ENCODE measurements around the gene OLFML2A.
"Not testable (repeated sequence)": the region's sequence is repeated elsewhere in the genome, so short reads cannot be mapped to it uniquely, and the experiment has no call there.

Gene OLFML2A

DNA sequence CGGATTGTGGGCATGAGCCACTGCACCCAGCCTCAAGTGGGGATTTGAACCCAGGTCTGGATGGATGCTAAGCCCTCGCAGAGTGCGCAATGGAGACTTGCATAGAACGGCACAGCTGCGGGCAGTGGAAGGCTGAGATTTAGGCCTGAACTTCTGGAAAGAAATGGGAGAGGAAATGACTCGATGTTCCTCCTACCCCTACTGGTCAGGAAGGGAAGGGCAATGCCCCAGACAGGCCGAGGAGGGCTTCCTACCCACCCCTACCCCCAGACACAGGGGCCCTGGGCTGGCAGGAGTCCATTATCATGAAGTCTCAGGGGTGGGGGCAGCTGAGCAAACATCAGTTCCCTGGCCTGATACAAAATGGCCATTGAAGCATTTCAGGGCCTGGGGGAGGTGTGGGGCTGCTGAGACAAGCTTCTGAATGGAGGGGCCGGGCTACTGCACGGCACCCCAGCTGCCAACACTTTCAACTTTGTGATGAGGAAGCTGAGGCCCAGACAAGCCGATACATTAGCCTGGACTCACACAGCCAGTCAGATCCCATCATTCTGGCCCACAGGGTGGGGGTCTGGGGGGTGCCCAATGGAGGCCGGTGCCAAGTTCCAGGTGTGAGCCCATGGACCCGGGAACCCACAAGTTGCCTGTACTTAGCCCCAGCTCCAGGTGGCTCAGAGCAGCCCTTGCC is 62.8 kb downstream of the OLFML2A start:
- TF ChIP-seq, protein P1, sequence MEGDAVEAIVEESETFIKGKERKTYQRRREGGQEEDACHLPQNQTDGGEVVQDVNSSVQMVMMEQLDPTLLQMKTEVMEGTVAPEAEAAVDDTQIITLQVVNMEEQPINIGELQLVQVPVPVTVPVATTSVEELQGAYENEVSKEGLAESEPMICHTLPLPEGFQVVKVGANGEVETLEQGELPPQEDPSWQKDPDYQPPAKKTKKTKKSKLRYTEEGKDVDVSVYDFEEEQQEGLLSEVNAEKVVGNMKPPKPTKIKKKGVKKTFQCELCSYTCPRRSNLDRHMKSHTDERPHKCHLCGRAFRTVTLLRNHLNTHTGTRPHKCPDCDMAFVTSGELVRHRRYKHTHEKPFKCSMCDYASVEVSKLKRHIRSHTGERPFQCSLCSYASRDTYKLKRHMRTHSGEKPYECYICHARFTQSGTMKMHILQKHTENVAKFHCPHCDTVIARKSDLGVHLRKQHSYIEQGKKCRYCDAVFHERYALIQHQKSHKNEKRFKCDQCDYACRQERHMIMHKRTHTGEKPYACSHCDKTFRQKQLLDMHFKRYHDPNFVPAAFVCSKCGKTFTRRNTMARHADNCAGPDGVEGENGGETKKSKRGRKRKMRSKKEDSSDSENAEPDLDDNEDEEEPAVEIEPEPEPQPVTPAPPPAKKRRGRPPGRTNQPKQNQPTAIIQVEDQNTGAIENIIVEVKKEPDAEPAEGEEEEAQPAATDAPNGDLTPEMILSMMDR (IDR thresholded peaks at IDR 0.05) = no peak
- H3K9me3 ChIP-seq = no peaks in the 10 kb centered on the region
- no peaks in the 10 kb centered on the region for H3K36me3 ChIP-seq
- peaks cover 45% of the 10 kb centered on the region for H3K27me3 ChIP-seq
- H3K4me1 ChIP-seq (ENCODE audit: control insufficient read depth in 1 of 2, insufficient read depth in 1 of 2, low read depth in 1 of 2, low read length in 1 of 2) = no peaks in the 10 kb centered on the region
- H3K4me3 ChIP-seq (ENCODE audit: low read depth in 1 of 2, low read length in 1 of 2) = no peak overlapping the region
- no peak overlapping the region for H3K27ac ChIP-seq

DNA sequence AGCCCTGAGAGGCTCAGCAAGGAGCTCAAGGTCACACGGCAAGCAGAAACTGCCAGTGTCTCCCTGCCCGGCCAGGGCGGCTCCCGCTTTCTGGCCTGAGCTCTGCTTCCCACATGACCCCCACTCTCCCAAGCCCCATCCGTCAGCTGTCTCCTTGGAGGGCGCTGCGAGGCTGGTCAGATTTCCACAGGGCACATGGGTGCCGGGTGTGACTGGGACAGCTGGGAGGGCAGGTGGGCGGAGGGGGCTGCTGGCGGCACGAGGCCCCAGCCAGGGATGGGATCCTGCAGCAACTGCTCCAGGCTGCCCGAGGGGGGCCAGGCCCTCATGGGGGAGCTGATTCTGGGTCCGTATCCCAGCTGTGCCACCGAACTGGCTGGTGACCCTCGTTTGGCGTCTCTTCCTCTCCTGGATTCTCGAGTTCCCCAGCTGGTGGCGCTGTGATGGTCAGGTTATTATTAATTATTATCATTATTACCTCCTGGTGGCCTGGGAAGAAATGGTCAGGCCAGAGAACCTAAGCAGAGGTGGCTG is 63.4 kb downstream of the OLFML2A start:
- H3K4me3 ChIP-seq (ENCODE audit: low read depth in 1 of 2, low read length in 1 of 2) = no peak overlapping the region
- H3K27ac ChIP-seq = no peak overlapping the region
- H3K27me3 ChIP-seq = peaks cover 45% of the 10 kb centered on the region
- no peaks in the 10 kb centered on the region for H3K36me3 ChIP-seq
- no peaks in the 10 kb centered on the region for H3K9me3 ChIP-seq
- TF ChIP-seq, protein P1 (IDR thresholded peaks at IDR 0.05) = no peak
- H3K4me1 ChIP-seq (ENCODE audit: control insufficient read depth in 1 of 2, insufficient read depth in 1 of 2, low read depth in 1 of 2, low read length in 1 of 2) = no peaks in the 10 kb centered on the region

DNA sequence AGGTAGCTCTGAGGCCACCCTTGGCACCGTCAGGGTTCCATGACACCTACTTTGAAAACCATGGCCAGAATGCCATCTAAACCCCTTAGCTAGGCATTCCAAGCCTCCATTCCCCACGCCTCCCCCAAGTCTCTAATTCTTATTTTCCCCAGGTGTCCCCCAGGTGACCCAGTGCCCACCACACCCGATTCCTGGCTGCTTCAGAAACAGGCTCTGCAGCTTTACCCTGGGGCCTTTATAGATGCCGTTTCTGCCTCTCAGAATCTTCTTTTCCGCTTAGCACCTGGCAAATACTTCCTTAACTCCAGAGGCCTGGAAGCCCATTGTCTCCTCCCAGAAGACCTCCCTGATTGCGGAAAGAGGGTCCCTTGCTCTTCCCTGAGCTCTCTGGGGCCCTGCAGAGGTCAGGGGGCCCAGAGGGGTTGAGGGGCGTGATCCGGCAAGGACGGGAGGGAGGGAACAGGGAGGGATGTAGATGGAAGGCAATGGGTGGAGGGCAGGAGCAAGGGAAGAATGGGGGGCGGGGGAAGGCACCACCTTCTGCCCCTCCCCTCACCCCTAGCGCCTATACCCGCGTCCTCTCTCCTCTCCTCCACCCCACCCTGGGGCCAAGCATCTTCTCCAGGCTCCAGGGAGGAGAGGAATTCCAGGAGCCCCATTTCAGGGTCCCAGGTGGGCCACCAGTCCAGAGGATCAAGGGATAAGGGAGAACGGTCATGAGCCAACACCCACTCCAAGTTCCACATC is 64.3 kb downstream of the OLFML2A start:
- Histone ChIP-seq H3K9me3 (no peaks in the 10 kb centered on the region), H3K4me1 (ENCODE audit: control insufficient read depth in 1 of 2, insufficient read depth in 1 of 2, low read depth in 1 of 2, low read length in 1 of 2) (no peaks in the 10 kb centered on the region), H3K27ac (no peak overlapping the region), H3K4me3 (ENCODE audit: low read depth in 1 of 2, low read length in 1 of 2) (no peak overlapping the region), H3K36me3 (no peaks in the 10 kb centered on the region), H3K27me3 (peaks cover 44% of the 10 kb centered on the region)
- TF ChIP-seq, protein P1 (IDR thresholded peaks at IDR 0.05) = no peak

DNA sequence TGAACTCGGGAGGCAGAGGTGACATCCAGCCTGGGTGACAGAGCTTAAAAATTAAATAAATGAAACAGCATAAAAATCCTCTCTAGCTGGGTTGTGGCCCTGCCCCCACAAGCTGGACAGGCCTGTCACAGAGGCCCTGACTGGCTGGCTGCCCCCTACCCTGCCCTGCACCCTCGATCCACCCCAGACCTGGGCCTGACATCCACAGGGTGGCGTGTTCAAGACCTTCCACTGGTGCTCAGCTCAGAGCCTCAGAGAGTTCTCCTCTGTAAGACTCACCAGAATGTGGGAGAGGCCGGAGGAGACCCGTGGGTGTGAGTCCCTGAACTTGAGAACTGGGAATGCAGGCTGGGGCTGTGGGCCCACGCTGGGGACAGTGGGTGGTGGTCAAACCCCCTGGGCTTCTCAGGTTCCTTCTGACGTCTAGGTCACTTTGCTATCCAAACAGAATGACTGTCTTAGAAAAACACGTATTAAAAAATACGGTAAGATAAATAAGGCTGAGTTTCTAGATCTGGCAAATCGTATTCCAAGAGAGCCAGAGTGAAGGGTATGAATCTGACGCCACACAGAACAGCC is 66.6 kb downstream of the OLFML2A start:
- Histone ChIP-seq H3K27me3 (peaks cover 21% of the 10 kb centered on the region), H3K4me3 (ENCODE audit: low read depth in 1 of 2, low read length in 1 of 2) (no peak overlapping the region), H3K9me3 (no peaks in the 10 kb centered on the region), H3K36me3 (no peaks in the 10 kb centered on the region), H3K27ac (no peak overlapping the region), H3K4me1 (ENCODE audit: control insufficient read depth in 1 of 2, insufficient read depth in 1 of 2, low read depth in 1 of 2, low read length in 1 of 2) (no peaks in the 10 kb centered on the region)
- TF ChIP-seq, protein P1 (IDR thresholded peaks at IDR 0.05) = no peak

DNA sequence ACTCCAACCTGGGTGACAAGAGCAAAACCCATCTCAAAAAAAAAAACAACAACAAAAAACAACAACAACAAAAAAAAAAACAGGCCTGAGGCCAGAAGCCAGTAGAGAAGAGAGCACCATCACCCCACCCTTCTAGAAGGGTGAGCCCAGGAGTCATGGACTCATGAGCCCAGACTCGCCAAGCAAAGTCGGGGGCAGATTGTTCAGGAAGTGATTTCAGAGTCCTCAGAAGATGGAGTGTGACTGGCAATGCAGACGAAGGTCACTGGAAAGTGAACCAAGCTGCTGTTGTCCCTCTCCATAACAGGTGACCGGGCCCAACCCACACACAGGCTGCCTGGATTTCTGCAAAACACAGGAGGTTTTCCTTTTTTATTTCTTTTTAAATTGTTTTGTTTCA is 67.4 kb downstream of the OLFML2A start:
- H3K27me3 ChIP-seq = peaks cover 14% of the 10 kb centered on the region
- H3K27ac ChIP-seq = no peak overlapping the region
- TF ChIP-seq, protein P1 (IDR thresholded peaks at IDR 0.05) = no peak
- no peaks in the 10 kb centered on the region for H3K4me1 ChIP-seq (ENCODE audit: control insufficient read depth in 1 of 2, insufficient read depth in 1 of 2, low read depth in 1 of 2, low read length in 1 of 2)
- no peaks in the 10 kb centered on the region for H3K9me3 ChIP-seq
- H3K36me3 ChIP-seq = no peaks in the 10 kb centered on the region
- no peak overlapping the region for H3K4me3 ChIP-seq (ENCODE audit: low read depth in 1 of 2, low read length in 1 of 2)

DNA sequence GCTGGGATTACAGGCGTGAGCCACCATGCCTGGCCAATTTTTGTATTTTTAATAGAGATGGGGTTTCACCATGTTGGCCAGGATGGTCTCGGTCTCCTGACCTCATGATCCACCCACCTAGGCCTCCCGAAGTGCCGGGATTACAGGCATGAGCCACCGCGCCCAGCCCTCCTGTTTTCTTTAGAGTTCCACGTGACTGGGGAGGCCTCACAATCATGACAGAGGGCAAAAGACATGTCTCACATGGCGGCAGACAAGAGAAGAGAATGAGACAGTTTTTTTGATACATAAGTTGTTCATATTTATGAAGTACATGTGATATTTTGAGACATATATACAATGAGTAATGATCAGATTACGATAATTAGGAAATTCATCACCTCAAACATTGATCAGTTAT is 69.5 kb downstream of the OLFML2A start:
- not testable (repeated sequence) for H3K36me3 ChIP-seq; H3K27ac ChIP-seq; H3K4me3 ChIP-seq (ENCODE audit: low read depth in 1 of 2, low read length in 1 of 2); H3K27me3 ChIP-seq; H3K4me1 ChIP-seq (ENCODE audit: control insufficient read depth in 1 of 2, insufficient read depth in 1 of 2, low read depth in 1 of 2, low read length in 1 of 2); H3K9me3 ChIP-seq
